ENCODE measurements around the gene CAPRIN2.

- no peak for TF ChIP-seq POLR2A (IDR thresholded peaks at IDR 0.05)
- no peak for TF ChIP-seq CTCF (IDR thresholded peaks at IDR 0.05)
Observed at GRCh38 chr12:30779178-30779577, 24.4 kb upstream of the CAPRIN2 start.

All from testis (tissue), 2 donors.